ENCODE data around the gene KCNC4.

Gene KCNC4

DNA sequence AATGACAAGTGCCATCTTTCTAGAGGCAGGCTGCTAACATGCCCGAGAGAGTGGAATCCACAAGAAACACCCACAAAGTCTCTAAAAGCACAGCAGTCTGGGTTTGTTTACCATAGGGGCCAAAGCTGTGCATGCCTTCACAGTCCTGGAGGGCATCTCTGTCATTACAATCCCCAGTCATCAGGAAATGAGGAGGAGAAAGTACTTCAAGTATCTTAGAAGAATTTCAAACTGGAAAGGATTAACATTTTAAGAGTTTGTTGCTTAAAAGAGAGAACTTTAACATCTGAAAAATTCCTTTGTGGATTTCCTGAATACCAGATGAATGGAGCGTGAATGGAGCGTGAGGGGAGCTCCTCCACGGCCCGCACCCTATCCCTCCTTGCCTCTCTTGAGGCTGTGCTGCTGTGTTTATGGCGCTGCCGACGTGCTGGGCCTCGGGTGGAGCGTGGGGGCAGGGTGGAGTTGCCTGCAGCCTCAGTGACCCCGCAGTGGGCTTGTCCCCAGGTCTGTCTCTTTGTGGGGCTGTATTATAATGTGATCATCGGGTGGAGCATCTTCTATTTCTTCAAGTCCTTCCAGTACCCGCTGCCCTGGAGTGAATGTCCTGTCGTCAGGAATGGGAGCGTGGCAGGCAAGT lies 36.5 kb upstream of the KCNC4 start:
- H3K4me3 ChIP-seq (ENCODE audit: low read length), result no peak overlapping the region
- no peaks in the 10 kb centered on the region for H3K4me1 ChIP-seq (ENCODE audit: control insufficient read depth, insufficient read depth, low read length)
- H3K27me3 ChIP-seq (ENCODE audit: control insufficient read depth, insufficient read depth, low read length), result peaks cover 25% of the 10 kb centered on the region
- no peaks in the 10 kb centered on the region for H3K36me3 ChIP-seq (ENCODE audit: insufficient read depth, low read length)
- no peaks in the 10 kb centered on the region for H3K9me3 ChIP-seq (replicated peaks; ENCODE audit: low read length)
- no peak overlapping the region for H3K9ac ChIP-seq (ENCODE audit: low read depth, low read length)
- H3K4me2 ChIP-seq (ENCODE audit: low read length), result no peak overlapping the region

DNA sequence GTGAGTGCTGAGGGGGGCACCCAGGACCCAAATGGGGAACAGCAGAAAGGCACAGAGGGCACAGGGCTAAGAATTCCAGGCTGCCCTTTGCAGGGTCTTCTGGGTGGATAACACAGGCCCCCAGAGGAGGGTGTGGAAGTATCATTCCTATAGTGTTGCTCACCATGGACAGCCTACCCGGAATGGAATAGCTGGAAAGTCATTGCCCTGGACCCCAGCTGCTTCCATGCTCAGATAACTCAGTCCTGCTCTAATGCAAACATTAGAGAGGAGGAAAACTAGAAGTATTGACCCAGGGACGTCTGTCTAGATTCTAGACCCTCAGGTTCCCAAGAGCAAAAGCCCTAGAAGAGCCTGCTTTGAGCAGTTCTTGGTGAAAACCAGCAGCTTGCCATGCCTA lies 35.2 kb upstream of the KCNC4 start:
- H3K36me3 ChIP-seq (ENCODE audit: insufficient read depth, low read length), result no peaks in the 10 kb centered on the region
- H3K4me1 ChIP-seq (ENCODE audit: control insufficient read depth, insufficient read depth, low read length), result no peaks in the 10 kb centered on the region
- H3K4me3 ChIP-seq (ENCODE audit: low read length), result no peak overlapping the region
- no peaks in the 10 kb centered on the region for H3K9me3 ChIP-seq (replicated peaks; ENCODE audit: low read length)
- H3K4me2 ChIP-seq (ENCODE audit: low read length), result no peak overlapping the region
- peaks cover 17% of the 10 kb centered on the region for H3K27me3 ChIP-seq (ENCODE audit: control insufficient read depth, insufficient read depth, low read length)
- H3K9ac ChIP-seq (ENCODE audit: low read depth, low read length), result no peak overlapping the region

DNA sequence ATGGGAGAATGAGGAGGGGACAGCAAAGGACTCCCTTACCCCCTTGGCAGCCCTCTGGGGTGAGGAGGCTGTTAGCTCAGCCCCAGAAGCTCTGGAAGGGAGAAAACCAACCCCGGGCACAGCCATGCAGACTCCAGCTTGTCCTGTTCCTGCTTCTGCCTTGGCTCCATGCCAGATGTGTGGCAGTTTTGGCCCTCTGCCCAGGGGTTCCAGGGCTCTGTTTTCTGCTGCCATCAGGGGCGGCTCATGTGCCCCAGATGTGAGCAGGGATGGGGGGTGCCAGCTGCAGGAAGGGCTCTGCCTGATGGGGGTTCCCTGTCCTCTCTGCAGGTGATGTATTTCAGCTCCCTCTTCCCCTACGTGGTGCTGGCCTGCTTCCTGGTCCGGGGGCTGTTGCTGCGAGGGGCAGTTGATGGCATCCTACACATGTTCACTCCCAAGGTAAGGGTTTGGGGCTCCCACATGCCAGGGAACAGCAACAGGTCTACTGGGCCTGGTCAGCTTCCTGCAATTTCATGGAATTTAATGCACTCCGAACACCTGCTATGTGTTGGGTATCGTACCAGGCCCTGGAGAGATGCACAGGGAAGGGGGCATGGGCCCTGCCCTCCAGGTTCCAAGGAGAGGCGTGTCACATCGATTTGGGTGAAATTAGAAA lies 33.7 kb upstream of the KCNC4 start:
- peaks cover 21% of the 10 kb centered on the region for H3K27me3 ChIP-seq (ENCODE audit: control insufficient read depth, insufficient read depth, low read length)
- no peaks in the 10 kb centered on the region for H3K4me1 ChIP-seq (ENCODE audit: control insufficient read depth, insufficient read depth, low read length)
- H3K9me3 ChIP-seq (replicated peaks; ENCODE audit: low read length), result no peaks in the 10 kb centered on the region
- H3K4me2 ChIP-seq (ENCODE audit: low read length), result no peak overlapping the region
- no peak overlapping the region for H3K9ac ChIP-seq (ENCODE audit: low read depth, low read length)
- no peak overlapping the region for H3K4me3 ChIP-seq (ENCODE audit: low read length)
- H3K36me3 ChIP-seq (ENCODE audit: insufficient read depth, low read length), result no peaks in the 10 kb centered on the region

DNA sequence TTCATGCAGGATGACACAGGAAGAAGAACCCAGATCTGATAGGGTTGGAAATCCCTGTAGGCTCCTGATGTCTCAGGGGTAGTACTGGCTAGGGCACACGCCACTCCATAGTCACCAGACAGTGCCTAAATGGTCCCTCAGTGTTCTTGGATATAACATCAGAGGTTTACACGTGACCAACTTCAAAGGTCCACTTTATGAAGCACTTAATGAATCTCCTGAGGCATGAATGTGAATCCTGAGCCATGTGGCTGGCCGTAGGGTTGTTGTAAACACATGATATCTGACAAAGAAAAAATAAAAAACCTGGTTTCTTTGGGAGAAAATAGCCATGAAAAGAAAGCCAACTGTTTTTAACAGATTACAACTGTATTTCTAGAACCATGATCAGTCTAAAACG lies 32.3 kb upstream of the KCNC4 start:
- Histone ChIP-seq H3K36me3 (ENCODE audit: insufficient read depth, low read length) (no peaks in the 10 kb centered on the region), H3K27me3 (ENCODE audit: control insufficient read depth, insufficient read depth, low read length) (peaks cover 23% of the 10 kb centered on the region), H3K4me2 (ENCODE audit: low read length) (no peak overlapping the region), H3K4me1 (ENCODE audit: control insufficient read depth, insufficient read depth, low read length) (no peaks in the 10 kb centered on the region), H3K4me3 (ENCODE audit: low read length) (no peak overlapping the region), H3K9me3 (replicated peaks; ENCODE audit: low read length) (no peaks in the 10 kb centered on the region), H3K9ac (ENCODE audit: low read depth, low read length) (no peak overlapping the region)

DNA sequence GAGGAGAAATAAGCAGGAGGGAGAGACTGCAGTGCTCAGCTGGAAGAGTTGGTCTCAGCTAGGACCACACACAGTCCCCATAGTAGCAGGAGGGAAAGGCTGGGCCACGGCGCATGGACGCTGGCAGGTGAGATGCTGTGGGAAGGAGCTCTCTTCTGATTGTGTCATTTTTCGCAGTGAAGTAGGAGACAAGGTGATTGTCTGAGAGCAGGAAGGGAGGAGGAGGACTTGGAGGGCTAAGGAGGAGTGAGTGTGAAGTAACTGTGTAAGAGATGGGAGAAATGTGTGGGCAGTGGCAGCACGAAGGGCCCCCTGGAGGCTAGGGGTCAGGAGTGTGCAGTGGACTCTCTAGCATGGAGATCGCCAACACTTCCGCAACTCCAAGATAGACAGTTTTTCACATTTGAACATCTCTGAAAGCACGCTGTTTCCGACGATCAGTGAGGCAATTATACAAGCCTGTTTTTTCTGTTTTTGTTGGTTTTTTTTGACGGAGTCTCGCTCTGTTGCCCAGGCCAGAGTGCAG lies 26.4 kb upstream of the KCNC4 start:
- H3K27me3 ChIP-seq (ENCODE audit: control insufficient read depth, insufficient read depth, low read length), result peaks cover 32% of the 10 kb centered on the region
- no peak overlapping the region for H3K4me3 ChIP-seq (ENCODE audit: low read length)
- H3K4me1 ChIP-seq (ENCODE audit: control insufficient read depth, insufficient read depth, low read length), result peaks cover 18% of the 10 kb centered on the region
- H3K9me3 ChIP-seq (replicated peaks; ENCODE audit: low read length), result no peaks in the 10 kb centered on the region
- H3K9ac ChIP-seq (ENCODE audit: low read depth, low read length), result no peak overlapping the region
- no peaks in the 10 kb centered on the region for H3K36me3 ChIP-seq (ENCODE audit: insufficient read depth, low read length)
- no peak overlapping the region for H3K4me2 ChIP-seq (ENCODE audit: low read length)

DNA sequence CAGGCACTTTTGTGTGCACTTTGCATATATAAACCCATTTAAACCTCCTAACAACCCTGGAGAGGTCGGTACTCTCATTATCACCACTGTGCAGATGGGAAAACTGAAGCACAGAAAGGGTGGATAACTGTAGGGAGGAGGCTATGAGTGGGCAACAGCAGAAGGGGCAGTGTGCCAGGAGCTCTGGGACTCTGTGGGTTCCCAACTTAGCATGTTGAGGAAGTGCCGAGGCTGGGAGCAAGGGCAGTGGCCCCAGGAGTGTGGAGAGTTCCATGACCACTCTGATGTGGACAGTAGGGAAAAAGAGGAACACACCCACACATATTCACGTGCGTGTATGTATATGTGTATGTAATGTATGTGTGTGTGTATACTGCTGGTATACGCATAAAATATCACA lies 25.7 kb upstream of the KCNC4 start:
- Histone ChIP-seq H3K36me3 (ENCODE audit: insufficient read depth, low read length) (no peaks in the 10 kb centered on the region), H3K4me2 (ENCODE audit: low read length) (no peak overlapping the region), H3K4me3 (ENCODE audit: low read length) (no peak overlapping the region), H3K9ac (ENCODE audit: low read depth, low read length) (no peak overlapping the region), H3K27me3 (ENCODE audit: control insufficient read depth, insufficient read depth, low read length) (peaks cover 32% of the 10 kb centered on the region), H3K9me3 (replicated peaks; ENCODE audit: low read length) (no peaks in the 10 kb centered on the region), H3K4me1 (ENCODE audit: control insufficient read depth, insufficient read depth, low read length) (peaks cover 20% of the 10 kb centered on the region)

DNA sequence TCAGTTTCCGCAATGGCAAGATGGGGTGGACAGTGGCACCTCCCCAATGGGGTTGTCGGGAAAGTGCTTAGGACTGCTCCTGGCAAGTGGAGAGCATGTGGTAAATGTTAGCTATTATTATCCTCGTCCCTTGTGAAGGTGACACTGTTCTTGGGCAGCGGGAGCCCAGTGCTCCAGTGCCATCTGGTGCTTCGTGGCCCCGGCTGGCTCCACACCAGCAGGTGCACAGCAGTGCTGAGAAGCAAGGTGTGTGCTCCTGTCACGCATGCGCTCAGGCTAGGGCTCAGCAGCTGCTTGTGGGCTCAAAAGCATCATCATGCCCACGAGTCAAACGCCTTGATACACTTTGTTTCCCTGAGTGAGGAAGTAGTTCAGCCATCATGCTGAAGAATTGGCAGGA lies 24.9 kb upstream of the KCNC4 start:
- no peaks in the 10 kb centered on the region for H3K36me3 ChIP-seq (ENCODE audit: insufficient read depth, low read length)
- peaks cover 32% of the 10 kb centered on the region for H3K27me3 ChIP-seq (ENCODE audit: control insufficient read depth, insufficient read depth, low read length)
- H3K9me3 ChIP-seq (replicated peaks; ENCODE audit: low read length), result no peaks in the 10 kb centered on the region
- H3K4me3 ChIP-seq (ENCODE audit: low read length), result no peak overlapping the region
- H3K4me1 ChIP-seq (ENCODE audit: control insufficient read depth, insufficient read depth, low read length), result peaks cover 20% of the 10 kb centered on the region
- no peak overlapping the region for H3K9ac ChIP-seq (ENCODE audit: low read depth, low read length)
- H3K4me2 ChIP-seq (ENCODE audit: low read length), result no peak overlapping the region

DNA sequence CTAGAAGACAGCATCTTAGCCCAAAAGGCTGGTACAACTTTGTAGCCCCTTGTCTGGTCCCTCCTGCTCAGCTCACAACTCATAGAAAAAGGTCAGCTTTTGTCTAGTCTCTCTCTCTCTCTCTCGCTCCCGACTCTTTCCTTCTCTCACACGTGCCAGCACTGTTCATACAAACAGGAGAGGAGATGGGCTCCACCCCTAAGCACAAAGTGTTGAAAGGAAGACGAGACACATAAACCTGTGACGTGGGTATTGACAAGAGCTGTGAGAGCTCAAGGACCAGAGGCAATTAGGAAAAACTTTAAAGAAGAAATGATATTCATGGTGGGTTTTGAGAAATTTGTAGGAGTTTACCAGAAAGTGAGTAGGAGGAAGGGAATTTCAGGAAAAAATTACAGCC lies 23.6 kb upstream of the KCNC4 start:
- Histone ChIP-seq H3K4me2 (ENCODE audit: low read length) (no peak overlapping the region), H3K36me3 (ENCODE audit: insufficient read depth, low read length) (no peaks in the 10 kb centered on the region), H3K4me3 (ENCODE audit: low read length) (no peak overlapping the region), H3K9me3 (replicated peaks; ENCODE audit: low read length) (no peaks in the 10 kb centered on the region), H3K27me3 (ENCODE audit: control insufficient read depth, insufficient read depth, low read length) (peaks cover 27% of the 10 kb centered on the region), H3K4me1 (ENCODE audit: control insufficient read depth, insufficient read depth, low read length) (peaks cover 20% of the 10 kb centered on the region), H3K9ac (ENCODE audit: low read depth, low read length) (no peak overlapping the region)

DNA sequence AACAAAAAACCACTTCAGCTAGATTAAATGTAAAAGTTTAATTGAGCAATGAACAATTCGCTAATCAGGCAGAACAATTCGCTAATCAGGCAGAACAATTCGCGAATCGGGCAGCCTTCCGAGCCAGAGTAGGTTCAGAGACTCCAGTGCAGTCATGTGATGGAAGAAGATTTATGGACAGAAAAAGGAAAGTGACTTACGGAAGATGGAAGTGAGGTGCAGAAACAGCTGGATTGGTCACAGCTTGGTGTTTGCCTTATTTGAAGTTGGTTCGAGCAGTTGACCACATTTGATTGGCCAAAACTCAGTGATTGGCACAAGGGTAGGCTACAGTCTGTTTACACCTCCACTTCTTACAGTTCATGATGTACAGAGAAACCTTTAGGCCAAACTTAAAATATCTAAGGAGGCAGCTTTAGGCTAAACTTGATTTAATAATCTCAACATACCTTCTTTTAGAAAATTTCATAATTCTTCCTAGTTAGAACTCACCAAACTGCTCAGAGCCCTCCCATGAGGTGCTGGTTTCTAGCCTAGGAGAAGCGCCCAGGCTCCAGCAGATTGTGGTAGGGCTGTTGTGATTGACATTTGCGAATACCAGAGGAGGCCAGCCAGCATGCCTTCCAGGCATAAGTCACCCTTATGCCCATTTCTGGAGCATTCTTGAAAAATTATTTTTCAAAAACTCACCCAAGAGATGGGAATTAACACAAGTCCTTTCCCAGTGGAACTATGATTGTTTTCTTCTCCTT lies 22.8 kb upstream of the KCNC4 start:
- H3K27me3 ChIP-seq (ENCODE audit: control insufficient read depth, insufficient read depth, low read length), result peaks cover 21% of the 10 kb centered on the region
- H3K9me3 ChIP-seq (replicated peaks; ENCODE audit: low read length), result no peaks in the 10 kb centered on the region
- H3K9ac ChIP-seq (ENCODE audit: low read depth, low read length), result no peak overlapping the region
- no peak overlapping the region for H3K4me2 ChIP-seq (ENCODE audit: low read length)
- no peaks in the 10 kb centered on the region for H3K36me3 ChIP-seq (ENCODE audit: insufficient read depth, low read length)
- H3K4me3 ChIP-seq (ENCODE audit: low read length), result no peak overlapping the region
- peaks cover 20% of the 10 kb centered on the region for H3K4me1 ChIP-seq (ENCODE audit: control insufficient read depth, insufficient read depth, low read length)

DNA sequence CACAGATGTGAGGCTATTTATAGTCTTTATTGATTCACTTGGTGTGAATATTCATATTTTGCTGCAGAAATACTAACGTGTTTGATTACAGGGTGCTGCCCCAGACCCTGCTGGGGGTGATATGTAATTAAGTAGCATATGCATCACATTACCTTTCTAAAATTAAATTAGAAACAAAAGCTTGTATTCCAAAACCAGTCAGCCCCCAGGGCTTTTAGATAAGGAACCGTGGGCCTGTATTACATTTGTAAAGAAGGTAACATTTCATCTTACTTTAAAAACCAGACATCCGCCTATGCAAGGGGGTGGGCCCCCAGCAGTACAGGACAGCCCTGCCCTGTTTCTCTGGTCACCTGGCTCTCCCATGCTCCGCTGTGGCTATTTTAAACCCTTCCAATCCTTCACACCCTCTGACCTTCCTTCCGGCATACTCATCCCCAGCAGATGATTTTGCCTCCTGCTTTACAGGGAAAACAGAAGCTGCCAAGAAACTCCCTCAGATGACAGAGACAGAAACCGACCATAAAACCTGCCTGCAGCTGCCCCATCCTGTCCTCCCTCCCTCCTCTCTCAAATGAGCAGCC lies 22.0 kb upstream of the KCNC4 start:
- Histone ChIP-seq H3K4me2 (ENCODE audit: low read length) (peak overlapping the region; percentile 43), H3K27me3 (ENCODE audit: control insufficient read depth, insufficient read depth, low read length) (peaks cover 28% of the 10 kb centered on the region), H3K9ac (ENCODE audit: low read depth, low read length) (no peak overlapping the region), H3K4me1 (ENCODE audit: control insufficient read depth, insufficient read depth, low read length) (peaks cover 20% of the 10 kb centered on the region), H3K4me3 (ENCODE audit: low read length) (no peak overlapping the region), H3K36me3 (ENCODE audit: insufficient read depth, low read length) (no peaks in the 10 kb centered on the region), H3K9me3 (replicated peaks; ENCODE audit: low read length) (no peaks in the 10 kb centered on the region)

DNA sequence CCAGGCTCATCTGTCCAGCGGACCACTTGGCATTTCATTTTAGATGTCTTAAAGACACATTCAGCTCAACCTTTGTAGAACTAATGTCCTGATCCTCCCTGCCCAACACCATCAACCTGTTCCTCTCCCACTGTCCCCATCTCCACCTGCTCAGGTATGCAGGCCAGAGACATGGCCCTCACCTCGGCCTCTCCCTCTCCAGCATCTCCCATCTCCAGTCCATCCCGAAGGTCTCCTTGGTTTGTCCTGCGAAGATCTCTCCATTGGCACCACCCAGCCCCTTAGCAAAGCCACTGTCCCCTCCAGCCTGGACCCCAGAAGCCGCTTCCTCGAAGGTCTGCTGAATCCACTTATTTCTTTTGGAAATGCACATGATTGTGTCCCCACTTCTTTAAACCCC lies 20.9 kb upstream of the KCNC4 start:
- H3K4me1 ChIP-seq (ENCODE audit: control insufficient read depth, insufficient read depth, low read length), result peaks cover 20% of the 10 kb centered on the region
- H3K4me3 ChIP-seq (ENCODE audit: low read length), result no peak overlapping the region
- no peak overlapping the region for H3K9ac ChIP-seq (ENCODE audit: low read depth, low read length)
- no peak overlapping the region for H3K4me2 ChIP-seq (ENCODE audit: low read length)
- no peaks in the 10 kb centered on the region for H3K36me3 ChIP-seq (ENCODE audit: insufficient read depth, low read length)
- H3K9me3 ChIP-seq (replicated peaks; ENCODE audit: low read length), result no peaks in the 10 kb centered on the region
- peaks cover 24% of the 10 kb centered on the region for H3K27me3 ChIP-seq (ENCODE audit: control insufficient read depth, insufficient read depth, low read length)
